NCI-H446 (cell line): ENCODE results near the gene R3HCC1L.

Source experiments
- DNase-seq, 2 experiments: peaks; one replicate each; lab custom pipeline; 2025; lab: John Stamatoyannopoulos, UW

R3HCC1L gene

GRCh38 chr10:98276311-98276710 is 141.9 kb downstream of the R3HCC1L start:
- no peak for DNase-seq

- DNase-seq: no peak
Observed at GRCh38 chr10:98285416-98285815, 151.0 kb downstream of the R3HCC1L start.

- no peak for DNase-seq
Observed at GRCh38 chr10:98286419-98286818, 152.0 kb downstream of the R3HCC1L start.

- DNase-seq: no peak
Observed at GRCh38 chr10:98287321-98287720, 152.9 kb downstream of the R3HCC1L start.

GRCh38 chr10:98289802-98290209 is 155.3 kb downstream of the R3HCC1L start:
- no peak for DNase-seq

GRCh38 chr10:98292971-98293370 is 158.5 kb downstream of the R3HCC1L start:
- no peak for DNase-seq

GRCh38 chr10:98293550-98294269 is 159.3 kb downstream of the R3HCC1L start:
- no peak for DNase-seq

GRCh38 chr10:98294270-98294627 is 159.8 kb downstream of the R3HCC1L start:
- DNase-seq: no peak
